Amniotic epithelial cell (primary cell): ENCODE measurements around the gene ENKUR.
"Not testable (repeated sequence)": the region's sequence is repeated elsewhere in the genome, so short reads cannot be mapped to it uniquely, and the experiment has no call there.

Source experiments
- DNase-seq: peaks from one replicate; pipeline ENCODE4 v3.0.0-alpha.2; 2010; ENCODE audit warnings: low read depth

Gene ENKUR

DNA sequence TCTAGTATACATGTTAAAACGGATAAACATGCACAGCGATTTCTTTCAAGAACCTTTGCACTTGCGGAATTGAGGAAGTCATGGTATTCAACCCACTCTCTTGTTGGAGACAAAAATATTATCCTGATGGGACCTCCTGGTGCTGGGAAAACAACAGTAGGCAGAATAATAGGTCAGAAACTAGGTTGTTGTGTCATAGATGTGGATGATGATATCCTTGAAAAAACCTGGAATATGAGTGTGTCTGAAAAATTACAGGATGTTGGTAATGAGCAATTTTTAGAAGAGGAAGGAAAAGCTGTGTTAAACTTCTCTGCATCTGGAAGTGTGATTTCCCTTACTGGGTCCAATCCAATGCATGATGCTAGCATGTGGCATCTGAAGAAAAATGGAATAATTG, 7.3 kb upstream of the ENKUR start:
- DNase-seq = peak; percentile 12

DNA sequence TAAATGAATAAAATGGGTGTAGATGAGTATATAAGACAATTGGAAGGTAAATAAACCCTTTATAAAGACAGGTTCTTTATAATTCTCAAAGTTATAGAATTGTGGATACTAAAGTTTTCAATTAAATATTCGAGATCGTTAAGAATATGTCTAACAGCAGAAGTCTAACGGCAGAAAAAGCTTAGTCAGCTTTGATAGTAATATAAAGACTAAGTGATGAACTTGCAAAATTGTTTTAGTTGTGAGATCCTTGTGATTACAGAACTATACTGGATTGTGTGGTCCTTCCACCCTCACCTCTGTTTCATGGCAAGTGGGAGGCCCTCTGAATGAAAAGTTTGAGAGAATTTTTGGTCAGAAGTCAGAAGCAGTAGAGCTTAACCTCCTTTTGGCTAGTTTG, 2.7 kb upstream of the ENKUR start:
- no peak for DNase-seq

DNA sequence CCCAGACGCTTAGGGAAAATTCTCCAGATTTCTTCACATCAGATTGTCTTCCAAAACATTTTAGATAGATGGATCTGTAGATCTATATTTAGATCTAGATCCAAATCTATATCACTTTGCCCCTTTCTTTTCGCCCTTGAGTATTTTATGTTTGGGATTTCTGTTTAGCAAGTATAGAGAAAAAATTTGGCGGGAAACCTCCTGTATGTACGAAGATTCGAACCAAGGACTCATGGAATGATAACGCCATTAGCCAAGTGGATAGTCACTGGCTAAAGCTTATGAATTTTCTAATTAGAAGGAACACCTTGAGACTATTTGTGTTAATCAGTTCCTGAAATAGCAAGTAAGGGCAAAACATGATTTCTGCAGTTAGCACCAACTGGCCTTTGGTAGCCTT, 1.7 kb upstream of the ENKUR start:
- DNase-seq = no peak

DNA sequence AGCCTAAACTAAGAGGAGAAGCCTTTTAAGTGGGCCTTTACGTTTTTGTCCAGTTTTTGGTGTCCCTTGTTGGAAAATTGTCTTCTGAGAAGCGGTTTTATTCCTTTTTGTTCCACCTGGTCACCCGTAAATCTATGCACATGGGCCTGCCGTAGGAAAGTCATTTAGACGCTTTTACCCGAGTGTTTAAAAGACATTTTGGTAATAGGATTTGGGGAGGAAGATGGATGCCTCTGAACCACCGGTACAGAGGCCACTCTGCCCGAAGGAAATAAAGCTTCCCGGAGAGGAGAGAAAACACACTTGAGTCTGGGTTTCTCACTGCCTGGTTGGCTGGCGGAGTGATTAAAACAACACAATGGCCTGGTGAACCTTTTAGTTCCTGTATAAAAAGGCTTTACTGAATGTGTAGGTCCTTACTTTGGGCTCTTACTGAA, 1.2 kb upstream of the ENKUR start:
- peak; percentile 22 for DNase-seq

DNA sequence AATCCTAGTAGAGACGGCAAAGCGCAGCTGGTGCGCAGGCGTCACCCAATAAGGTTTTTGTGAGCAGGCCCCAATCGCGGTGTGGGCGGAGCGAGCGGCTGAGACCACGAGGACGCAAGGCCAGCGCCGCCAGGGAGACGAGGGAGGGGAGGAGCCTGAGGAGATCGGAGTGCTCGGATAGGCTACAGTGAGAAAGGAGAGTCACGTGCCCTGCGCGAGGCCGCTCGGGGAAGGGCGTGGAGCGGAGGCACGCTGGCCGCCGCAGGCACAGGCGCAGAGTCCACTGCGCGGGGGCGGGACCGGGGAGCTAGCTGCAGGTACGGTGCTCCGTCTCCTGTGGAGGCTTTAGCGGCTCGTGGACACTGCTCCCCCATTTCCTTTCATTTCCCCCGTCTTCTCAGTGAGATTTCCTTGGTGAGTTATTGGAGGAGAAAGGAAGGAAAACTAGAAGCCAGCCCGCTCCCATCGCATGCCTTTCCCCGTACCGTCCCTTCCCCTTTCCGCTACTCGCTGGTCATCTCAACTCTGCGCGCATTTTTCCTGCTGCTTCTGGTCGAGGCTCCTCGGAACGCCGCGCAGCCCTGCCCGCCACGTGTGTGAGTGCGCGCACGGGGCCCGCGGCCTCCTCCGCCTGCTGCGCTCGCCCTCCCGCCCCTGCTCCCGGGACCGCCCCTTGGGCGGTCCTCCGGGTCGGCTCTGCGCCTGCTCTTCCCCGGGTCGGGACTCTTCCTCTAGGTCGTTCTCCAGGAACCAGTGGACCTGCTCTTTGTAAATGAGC, 607 bp upstream of the ENKUR start, which contains the start of gene THNSL1:
THNSL1 (plus strand) TSS at position 237 of the 778 bp plus-strand sequence. CDS start 6,612 bp downstream, outside the sequence.
- peak; percentile 98 for DNase-seq

DNA sequence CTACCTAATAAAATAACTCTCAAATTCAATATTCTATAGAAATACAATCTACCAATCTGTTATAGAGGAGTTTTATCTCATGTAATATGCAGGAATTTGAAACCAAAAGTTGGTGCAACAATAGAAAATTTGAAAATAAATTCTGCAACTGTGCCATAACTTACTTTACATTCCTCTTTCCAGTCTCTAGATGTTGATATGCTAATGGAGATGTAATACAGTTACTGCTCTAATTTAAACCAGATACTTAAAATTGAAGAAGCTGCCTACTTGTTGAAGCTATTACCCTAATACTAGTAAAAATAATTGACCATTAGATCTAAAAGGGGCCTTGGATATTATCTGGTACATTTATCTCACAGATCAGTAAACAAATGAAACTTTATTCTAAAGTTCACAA, 1.4 kb downstream of the ENKUR start:
- no peak for DNase-seq

DNA sequence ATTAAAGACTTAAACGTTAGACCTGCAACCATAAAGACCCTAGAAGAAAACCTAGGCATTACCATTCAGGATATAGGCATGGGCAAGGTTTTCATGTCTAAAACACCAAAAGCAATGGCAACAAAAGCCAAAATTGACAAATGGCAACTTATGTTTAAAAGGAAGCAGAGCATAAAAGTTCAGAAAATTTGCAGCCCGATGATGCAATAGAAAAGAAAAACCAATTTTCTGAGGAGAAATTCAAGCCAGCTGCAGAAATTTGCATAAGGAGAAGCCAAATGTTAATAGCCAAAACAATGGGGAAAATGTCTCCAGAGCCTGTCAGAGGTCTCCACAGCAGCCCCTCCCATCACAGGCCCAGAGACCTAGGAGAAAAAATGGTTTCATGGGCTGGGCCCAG, 4.4 kb downstream of the ENKUR start:
- not testable (repeated sequence) for DNase-seq

DNA sequence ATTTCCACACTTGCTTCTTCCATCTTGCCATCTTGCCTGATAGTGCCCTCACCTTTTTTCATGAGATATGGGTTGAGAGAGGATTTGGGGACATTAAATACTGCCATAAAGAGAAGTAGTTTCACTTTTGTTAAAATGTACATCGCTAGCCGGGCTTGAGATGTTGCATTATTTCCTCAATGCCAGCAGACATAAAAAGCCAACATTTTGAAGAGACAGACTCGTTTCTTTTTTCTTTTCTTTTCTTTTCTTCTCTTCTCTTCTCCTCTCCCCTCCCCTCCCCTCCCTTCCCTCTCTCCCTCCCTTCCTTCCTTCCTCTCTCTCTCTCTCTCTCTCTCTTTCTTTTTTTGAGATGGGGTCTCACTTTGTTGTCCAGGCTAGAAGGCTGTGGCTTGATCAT, 17.9 kb downstream of the ENKUR start:
- DNase-seq = no peak

DNA sequence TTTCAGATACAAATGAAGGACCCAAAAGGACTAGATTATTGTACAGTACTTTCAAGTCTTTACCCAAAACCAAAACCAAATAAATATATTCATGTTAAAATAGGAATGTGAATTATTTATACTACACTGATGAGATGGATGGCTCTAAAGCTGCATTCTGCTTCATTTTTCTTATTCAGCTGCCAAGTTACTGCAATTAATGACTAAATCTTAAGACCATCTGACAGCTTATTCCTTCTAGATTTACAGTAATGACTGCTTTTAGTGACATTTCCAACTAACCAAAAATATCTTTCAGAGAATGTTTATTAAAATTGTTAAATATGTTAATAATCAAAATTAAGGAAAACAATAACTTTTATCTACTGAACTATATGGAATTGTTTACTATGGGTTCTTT, 20.9 kb downstream of the ENKUR start:
- no peak for DNase-seq

DNA sequence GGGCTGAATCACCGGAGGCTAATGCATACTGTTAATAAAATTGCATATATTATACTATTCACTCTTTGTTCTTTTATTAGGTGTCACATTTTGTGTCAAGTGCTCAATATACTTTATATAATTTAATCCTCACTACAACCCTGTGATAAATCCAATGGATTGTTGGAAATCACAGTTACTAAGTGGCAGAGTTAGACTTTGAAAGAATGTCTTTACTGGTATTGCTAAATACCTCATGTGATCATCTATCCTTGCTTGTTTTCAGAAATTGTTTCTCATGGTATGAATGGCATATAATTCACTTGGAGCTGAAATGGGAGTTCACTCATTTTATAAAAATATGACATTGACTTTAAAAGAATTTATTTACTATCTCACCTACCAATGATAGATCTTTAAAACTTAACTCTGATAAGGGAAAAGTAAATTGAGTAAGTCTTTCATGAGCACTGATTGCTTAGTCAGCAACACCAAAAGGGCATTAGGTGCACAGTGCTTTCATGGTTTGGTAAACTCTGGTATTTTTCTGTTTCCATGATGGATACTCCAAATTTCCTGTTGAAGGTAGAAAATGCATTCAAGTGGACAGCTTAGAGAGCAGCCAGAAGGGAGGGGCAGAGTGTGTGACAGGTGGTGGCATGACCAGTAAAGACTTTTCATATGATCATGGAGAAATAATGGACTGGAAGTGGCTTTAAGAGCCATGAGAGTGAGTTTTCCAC, 22.6 kb downstream of the ENKUR start:
- DNase-seq = peak; percentile 25

DNA sequence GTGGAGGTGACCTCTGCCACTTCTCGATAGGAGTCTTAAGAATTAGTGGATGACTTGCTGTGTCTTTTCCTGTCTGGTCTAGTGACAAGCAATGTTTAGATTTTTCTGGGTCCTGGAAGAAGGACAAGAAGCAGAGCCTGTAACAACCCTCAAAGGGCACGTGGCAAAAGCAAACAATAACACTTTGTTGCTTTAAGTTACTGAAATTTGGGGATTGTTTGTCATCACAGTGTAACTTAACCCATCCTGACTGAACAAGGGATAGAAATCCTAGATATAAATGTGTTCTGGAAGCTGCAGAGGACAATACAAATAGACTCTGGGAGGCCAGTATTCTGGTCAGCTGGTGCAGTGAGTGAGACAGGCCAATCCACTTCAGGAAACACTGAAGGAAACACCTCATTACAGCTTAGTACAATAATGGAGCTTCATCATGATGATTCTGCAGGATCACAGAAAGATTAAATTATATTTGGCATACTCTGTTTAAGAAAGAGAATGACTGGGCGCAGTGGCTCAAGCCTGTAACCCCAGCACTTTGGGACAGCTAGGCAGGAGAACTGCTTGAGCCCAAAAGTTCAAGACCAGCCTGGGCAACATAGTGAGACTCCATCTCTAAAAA, 23.3 kb downstream of the ENKUR start:
- no peak for DNase-seq

DNA sequence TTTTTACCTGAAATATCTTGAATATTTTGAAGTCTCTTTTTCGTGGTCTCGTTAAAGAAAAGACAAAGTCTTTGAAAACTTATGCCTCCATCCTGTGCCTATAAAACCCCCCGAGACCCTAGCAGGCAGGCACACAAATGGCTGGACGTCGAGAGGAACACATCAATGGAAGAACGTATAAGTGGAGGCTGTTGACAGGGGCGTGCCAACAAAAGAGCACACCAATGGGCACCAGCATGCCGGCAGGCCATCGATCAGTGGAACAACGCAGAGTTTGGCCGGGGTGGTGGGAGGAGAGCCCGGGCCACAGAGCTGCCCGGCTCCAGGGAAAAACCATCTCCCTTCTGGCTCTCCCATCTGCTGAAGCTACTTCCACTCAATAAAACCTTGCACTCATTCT, 24.7 kb downstream of the ENKUR start:
- DNase-seq = no peak

DNA sequence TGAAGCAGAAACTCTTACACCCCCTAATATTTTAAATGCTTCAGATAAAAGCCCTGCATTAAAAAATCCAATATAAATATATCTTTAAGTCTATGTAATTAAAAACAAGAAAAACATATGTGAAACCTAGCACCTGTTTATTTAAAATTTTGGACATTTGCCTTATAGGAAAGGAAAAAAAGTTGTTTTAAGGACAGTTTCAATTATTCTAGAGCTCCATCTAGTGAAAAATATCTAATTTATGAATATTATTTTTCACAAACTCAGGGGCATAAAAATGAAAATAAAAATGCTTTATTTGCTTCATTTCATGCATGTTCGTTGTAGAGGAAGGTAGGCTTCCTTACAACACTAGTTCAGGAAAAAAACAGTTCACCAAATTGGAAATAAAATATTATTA, 26.1 kb downstream of the ENKUR start:
- DNase-seq = no peak

DNA sequence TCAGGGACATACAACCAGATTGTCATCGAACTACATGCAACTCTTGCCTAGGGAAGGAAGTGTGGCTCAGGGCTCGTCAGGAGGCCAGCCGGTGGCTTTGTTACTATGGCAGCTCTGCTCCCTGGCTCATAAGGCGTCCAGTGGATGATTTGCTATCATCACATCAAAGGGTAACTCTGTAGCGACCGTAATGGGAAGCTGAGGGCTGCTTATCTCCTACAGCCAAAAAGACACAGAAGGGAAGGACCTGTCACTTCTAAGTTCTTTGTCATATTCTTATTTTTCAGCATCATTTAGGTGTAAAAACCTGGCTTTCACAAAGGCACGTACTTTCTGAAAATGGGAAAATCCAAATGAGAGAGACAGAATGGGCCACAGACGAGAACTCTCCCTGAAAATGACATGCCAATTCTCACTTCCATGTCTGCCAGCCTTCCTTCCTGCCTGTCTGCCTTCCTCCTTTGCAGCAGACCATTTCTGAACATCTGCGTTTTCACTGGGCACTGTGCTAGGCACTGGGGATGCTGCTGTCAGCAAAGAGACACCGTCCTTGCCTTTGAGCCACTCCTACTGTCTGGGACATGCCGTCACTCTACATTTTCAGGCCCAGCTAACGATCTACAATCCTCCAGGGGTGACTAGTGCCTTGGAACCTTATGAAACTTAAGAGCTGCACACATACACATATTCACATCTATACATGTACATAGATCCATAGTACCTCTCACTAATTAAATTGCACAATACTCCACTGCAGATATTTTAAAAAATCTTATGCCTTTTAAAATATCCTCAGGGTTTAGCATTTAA, 26.9 kb downstream of the ENKUR start:
- DNase-seq = no peak

DNA sequence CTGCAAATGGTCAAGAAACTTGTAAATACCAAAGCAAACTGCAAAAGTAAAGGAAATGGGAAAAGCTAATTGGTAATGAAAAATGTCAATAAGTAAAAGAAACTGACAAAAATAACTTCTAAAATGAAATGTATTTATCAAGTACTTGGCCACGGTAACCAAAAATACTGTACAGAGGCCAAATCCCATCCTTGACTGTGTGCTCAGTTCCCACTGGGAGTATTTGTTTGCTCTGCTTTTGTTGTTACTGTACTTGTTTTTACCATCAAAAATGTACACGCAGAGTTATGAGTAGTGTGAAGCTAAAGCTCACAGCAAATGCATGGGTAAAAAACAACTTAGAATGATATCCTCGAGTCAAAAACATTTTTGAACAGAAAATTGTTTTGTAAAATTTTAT, 31.1 kb downstream of the ENKUR start:
- no peak for DNase-seq

DNA sequence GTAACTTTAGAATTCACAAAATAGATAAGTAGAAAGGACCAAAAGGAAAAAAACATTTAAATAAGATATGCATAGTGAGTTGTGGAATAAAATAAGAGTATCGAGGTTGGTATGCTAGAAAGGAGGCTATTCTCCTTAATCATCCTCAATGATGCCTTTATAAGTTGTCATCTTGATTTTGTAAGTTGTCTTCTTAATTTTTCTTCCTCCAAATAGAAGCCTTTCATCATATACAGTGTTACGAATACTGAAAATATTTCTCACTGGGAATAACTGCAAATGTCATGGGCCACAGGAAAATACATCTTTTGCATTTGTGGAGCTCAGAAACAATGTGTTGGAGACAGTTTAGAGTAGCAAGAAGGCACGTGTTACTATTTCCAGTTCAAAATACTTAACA, 32.0 kb downstream of the ENKUR start:
- peak; percentile 61 for DNase-seq

DNA sequence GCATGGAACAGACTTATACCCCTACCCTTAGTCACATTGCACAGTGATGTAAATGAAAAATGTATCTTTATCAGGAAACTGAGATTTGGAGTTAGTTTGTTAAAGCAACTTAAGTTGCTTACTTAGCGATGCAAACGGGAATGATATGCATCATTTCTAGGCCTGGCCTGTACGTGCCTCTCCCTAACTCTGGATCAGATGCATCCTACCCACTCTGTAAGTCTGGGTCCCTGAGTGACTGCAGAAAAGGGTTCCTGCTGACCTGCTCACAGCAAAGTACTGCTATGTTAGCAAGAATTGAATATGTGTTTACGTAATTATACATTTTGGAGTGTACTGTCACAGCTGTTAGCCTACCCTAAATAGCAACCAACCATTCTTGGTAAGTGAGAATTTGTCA, 32.8 kb downstream of the ENKUR start:
- DNase-seq = no peak

DNA sequence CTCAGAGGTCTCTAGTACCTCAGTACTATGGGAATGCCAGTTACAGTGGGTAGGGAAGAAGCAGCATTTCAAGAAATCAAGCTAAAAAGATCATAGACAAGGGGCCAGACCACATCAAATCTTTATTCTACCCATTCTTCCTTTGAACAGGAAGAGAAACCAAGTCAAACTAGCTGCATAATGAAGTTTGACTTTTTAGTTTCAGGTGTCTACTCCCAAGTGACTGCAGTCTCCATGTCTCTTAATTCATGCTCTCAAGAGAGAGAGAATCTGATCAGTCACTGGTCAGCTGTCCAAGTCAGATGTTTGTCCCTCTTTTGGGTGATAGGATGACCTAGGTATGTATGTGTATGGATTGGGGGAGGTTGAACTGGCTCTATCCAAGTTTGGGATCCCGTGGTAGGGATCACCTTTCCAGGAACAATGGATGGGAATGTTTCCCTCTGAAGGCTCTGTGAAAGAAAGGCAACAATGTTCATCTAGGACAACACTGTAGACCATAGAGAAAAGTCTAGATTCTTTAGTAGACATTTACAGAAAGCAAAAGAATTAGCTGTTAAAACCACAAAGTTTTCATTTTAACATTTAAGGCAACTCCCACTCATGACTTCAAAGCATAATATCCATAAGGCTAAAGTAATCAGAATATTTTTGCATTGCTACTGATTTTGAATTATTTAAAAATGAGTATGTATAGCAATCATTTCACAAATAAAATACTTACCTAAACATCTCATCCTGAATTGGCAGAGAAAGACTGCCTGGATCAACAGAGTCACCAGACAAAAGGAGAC, 33.4 kb downstream of the ENKUR start:
- no peak for DNase-seq

DNA sequence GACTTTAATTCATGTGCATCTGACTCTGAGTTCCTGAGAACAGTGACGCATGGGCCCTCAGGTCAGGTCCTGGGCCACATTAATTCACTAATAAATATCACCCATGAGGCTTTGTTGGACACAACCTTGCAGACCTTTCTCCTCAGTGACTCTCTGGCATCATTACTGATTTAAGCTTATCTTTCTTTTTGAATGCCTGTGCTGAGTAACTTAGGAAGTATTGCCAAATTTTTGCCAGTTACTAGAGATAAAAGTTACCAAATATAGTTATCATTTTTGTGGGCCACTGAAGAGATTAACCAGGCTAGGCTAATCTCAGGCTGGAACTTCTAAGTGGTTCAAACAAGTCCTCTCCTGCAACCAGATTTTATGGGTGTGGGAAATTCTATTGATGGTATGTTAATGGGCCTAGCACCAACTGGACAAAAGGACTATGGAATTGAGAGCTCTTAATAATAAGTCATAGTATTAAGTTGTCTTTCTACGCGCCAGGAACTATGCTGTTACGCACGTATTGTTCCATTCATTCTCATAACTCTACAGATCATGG, 34.7 kb downstream of the ENKUR start:
- DNase-seq = peak; percentile 100

DNA sequence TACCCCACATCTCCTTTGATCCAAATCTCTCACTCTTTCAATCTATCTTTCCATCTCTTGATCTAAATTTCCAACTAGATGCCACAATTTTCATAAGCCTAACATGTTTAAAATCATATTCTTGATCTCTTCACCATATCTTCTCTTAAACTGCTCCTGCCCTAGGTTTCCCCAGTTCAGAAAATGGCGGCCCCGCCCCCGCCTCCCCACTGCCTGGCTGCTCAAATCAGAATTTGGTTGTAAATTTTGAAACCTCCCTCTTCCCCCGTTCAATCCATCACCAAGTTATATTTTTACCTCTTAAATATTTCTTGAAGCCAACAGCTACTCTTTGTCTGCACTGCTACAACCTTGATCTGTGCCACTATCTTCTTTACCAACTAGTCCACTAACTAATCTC, 36.3 kb downstream of the ENKUR start:
- no peak for DNase-seq

DNA sequence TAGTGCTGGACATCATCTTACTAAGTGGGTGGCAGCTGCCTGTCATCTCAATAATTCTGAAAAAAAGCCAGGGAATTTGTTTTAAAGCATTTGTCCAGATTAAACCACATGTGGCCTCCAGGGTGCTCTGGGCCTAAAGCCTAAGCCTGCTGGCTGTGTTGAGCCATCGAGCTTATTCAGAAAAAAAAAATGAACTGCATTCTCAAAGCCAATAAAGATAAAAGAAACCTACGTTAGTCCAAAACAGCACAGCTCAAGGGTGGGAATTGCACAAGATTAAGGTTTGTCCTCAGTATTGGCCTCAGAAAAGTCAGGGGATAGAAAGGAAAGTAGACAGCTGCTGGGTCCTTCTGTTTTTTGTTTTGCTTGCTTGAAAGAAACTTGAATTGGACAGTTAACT, 41.0 kb downstream of the ENKUR start:
- DNase-seq = peak; percentile 96
